ENCODE measurements around the gene SLC5A1. TPM values are rescaled to one million over a fixed set of nuclear protein-coding genes. Genes with fewer than 3 reads are reported as not detected.

The SLC5A1 gene
- polyA plus RNA-seq, 3 donors, result not detected

- Histone ChIP-seq H4K20me1 (ENCODE audit: insufficient read depth, low read length) (no peaks in the 10 kb centered on the region), H3K4me1 (ENCODE audit: control insufficient read depth in 1 of 2, insufficient read depth in 2 of 2, low read length in 2 of 2) (no peaks in the 10 kb centered on the region), H3K27me3 (ENCODE audit: control insufficient read depth in 2 of 2, insufficient read depth in 2 of 2, low read length in 2 of 2) (no peaks in the 10 kb centered on the region), H3K9me3 (replicated peaks in 1 of 2; ENCODE audit: control insufficient read depth in 1 of 2, insufficient read depth in 1 of 2, low read length in 2 of 2) (no peaks in the 10 kb centered on the region), H3K36me3 (replicated peaks in 1 of 2; ENCODE audit: control insufficient read depth in 1 of 2, insufficient read depth in 2 of 2, low read length in 2 of 2) (no peaks in the 10 kb centered on the region), H3K4me3 (replicated peaks in 1 of 3; ENCODE audit: low read depth in 2 of 3, low read length in 3 of 3) (no peak overlapping the region), H3K79me2 (ENCODE audit: insufficient read depth, low read length) (no peaks in the 10 kb centered on the region), H3K4me2 (replicated peaks; ENCODE audit: extremely low read depth, low read length, poor library complexity, severe bottlenecking) (no peak overlapping the region), H2AFZ (ENCODE audit: insufficient read depth, low read depth, low read length, poor library complexity, severe bottlenecking) (no peak overlapping the region), H3K27ac (ENCODE audit: low read depth in 1 of 2, low read length in 2 of 2) (no peak overlapping the region), H3K9ac (ENCODE audit: insufficient read depth, low read length, poor library complexity, severe bottlenecking) (no peak overlapping the region)
- Mint-ChIP-seq H3K27me3 (ENCODE audit: low read depth in 3 of 3) (peaks cover 2 to 11% (median 7%) of the 10 kb centered on the region in 3 donors), H3K27ac (no peak overlapping the region), H3K4me1 (peaks cover 2% of the 10 kb centered on the region), H3K4me3 (no peak overlapping the region), H3K36me3 (no peaks in the 10 kb centered on the region), H3K9me3 (no peaks in the 10 kb centered on the region)
- WGBS (ENCODE audit: insufficient coverage), result no CpG with 5 or more reads among the region's 4 CpGs
- DNase-seq, result peak; percentile 3 to 22 (median 7)
- TF ChIP-seq CTCF (IDR thresholded peaks at IDR 0.05), result peak; percentile 57
- intact Hi-C loops (cut with micrococcal nuclease), result loop anchor here (2.0 to 10.0 kb wide), 2 partner anchors 104 to 106 kb away; no protein-coding TSS in a partner anchor
Measured at GRCh38 chr22:32080904-32081303, 37.8 kb downstream of the SLC5A1 start.

GRCh38 chr22:32082331-32082730, 39.3 kb downstream of the SLC5A1 start:
- Mint-ChIP-seq H3K36me3 (no peaks in the 10 kb centered on the region), H3K27ac (peak overlapping the region in 2 of 7 donors; percentile 61 to 64), H3K4me3 (peak overlapping the region in 1 of 2 donors; percentile 13), H3K27me3 (ENCODE audit: low read depth in 3 of 3) (peaks cover 3 to 12% (median 9%) of the 10 kb centered on the region in 3 donors), H3K4me1 (peaks cover 2% of the 10 kb centered on the region), H3K9me3 (no peaks in the 10 kb centered on the region)
- 93% methylated on average over 1 of the region's 1 CpG for WGBS (ENCODE audit: insufficient coverage)
- no peak overlapping the region for H3K4me3 ChIP-seq (replicated peaks in 1 of 3; ENCODE audit: low read depth in 2 of 3, low read length in 3 of 3)
- H3K27ac ChIP-seq (ENCODE audit: low read depth in 1 of 2, low read length in 2 of 2), result no peak overlapping the region
- H4K20me1 ChIP-seq (ENCODE audit: insufficient read depth, low read length), result no peaks in the 10 kb centered on the region
- no peak overlapping the region for H3K4me2 ChIP-seq (replicated peaks; ENCODE audit: extremely low read depth, low read length, poor library complexity, severe bottlenecking)
- no peak overlapping the region for H2AFZ ChIP-seq (ENCODE audit: insufficient read depth, low read depth, low read length, poor library complexity, severe bottlenecking)
- no peak for DNase-seq
- TF ChIP-seq CTCF (IDR thresholded peaks at IDR 0.05), result no peak
- H3K79me2 ChIP-seq (ENCODE audit: insufficient read depth, low read length), result no peaks in the 10 kb centered on the region
- peaks cover 0 to 4% of the 10 kb centered on the region in 2 donors for H3K27me3 ChIP-seq (ENCODE audit: control insufficient read depth in 2 of 2, insufficient read depth in 2 of 2, low read length in 2 of 2)
- intact Hi-C loops (cut with micrococcal nuclease), result loop anchor here in 1 of 2 donors (10.0 kb wide), 1 partner anchor 108 kb away; no protein-coding TSS in a partner anchor
- H3K4me1 ChIP-seq (ENCODE audit: control insufficient read depth in 1 of 2, insufficient read depth in 2 of 2, low read length in 2 of 2), result no peaks in the 10 kb centered on the region
- no peak overlapping the region for H3K9ac ChIP-seq (ENCODE audit: insufficient read depth, low read length, poor library complexity, severe bottlenecking)
- H3K9me3 ChIP-seq (replicated peaks in 1 of 2; ENCODE audit: control insufficient read depth in 1 of 2, insufficient read depth in 1 of 2, low read length in 2 of 2), result no peaks in the 10 kb centered on the region
- no peaks in the 10 kb centered on the region for H3K36me3 ChIP-seq (replicated peaks in 1 of 2; ENCODE audit: control insufficient read depth in 1 of 2, insufficient read depth in 2 of 2, low read length in 2 of 2)

Data from CD14-positive monocyte (primary cell).